ENCODE measurements around the gene SLC26A1.

Gene SLC26A1

DNA sequence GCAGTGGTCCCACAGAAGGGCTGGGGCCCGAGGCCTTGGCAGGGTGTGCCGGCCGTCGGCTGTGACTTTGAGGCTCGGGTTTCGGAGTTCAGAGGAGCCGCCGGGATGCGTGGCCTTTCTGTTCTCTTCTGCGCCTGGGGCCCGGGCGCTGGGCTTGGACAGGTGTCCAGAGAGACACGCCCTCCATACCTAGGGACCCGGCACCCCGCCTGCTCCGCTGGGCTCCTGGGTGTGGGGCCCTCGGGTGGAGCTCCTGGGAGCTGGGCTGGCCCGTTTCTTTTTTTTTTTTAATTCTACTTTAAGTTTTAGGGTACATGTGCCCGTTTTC lies 29.5 kb upstream of the SLC26A1 start:
- Histone ChIP-seq H3K27ac (no peak overlapping the region), H3K4me3 (no peak overlapping the region)
- TF ChIP-seq, protein P1, sequence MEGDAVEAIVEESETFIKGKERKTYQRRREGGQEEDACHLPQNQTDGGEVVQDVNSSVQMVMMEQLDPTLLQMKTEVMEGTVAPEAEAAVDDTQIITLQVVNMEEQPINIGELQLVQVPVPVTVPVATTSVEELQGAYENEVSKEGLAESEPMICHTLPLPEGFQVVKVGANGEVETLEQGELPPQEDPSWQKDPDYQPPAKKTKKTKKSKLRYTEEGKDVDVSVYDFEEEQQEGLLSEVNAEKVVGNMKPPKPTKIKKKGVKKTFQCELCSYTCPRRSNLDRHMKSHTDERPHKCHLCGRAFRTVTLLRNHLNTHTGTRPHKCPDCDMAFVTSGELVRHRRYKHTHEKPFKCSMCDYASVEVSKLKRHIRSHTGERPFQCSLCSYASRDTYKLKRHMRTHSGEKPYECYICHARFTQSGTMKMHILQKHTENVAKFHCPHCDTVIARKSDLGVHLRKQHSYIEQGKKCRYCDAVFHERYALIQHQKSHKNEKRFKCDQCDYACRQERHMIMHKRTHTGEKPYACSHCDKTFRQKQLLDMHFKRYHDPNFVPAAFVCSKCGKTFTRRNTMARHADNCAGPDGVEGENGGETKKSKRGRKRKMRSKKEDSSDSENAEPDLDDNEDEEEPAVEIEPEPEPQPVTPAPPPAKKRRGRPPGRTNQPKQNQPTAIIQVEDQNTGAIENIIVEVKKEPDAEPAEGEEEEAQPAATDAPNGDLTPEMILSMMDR (IDR thresholded peaks at IDR 0.05): no peak
- DNase-seq (ENCODE audit: low spot score): no peak

DNA sequence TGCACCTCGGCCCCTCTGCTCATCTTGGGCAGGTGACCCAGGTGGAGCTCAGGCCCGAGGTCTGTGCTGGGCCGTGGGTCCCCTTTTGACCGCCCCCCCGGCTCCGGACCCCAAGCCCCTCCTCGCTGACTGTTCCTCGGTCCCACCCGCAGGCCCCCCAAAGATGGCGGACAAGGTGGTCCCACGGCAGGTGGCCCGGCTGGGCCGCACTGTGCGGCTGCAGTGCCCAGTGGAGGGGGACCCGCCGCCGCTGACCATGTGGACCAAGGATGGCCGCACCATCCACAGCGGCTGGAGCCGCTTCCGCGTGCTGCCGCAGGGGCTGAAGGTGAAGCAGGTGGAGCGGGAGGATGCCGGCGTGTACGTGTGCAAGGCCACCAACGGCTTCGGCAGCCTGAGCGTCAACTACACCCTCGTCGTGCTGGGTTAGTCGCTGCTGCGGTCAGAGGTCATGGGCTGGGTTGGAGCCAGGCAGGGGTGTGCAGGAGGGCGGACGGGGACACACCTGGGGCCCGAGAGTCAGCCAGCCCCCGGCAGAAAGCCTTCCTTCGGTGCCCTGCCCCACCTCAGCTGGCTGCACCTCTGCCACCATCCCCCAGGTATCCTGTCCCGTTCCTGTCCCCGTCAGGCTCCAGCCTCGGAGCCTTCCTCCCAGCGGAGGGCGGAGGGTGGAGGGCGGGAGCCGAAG lies 29.0 kb upstream of the SLC26A1 start:
- DNase-seq (ENCODE audit: low spot score): no peak
- H3K4me3 ChIP-seq: no peak overlapping the region
- TF ChIP-seq, protein P1 (IDR thresholded peaks at IDR 0.05): no peak
- no peak overlapping the region for H3K27ac ChIP-seq

DNA sequence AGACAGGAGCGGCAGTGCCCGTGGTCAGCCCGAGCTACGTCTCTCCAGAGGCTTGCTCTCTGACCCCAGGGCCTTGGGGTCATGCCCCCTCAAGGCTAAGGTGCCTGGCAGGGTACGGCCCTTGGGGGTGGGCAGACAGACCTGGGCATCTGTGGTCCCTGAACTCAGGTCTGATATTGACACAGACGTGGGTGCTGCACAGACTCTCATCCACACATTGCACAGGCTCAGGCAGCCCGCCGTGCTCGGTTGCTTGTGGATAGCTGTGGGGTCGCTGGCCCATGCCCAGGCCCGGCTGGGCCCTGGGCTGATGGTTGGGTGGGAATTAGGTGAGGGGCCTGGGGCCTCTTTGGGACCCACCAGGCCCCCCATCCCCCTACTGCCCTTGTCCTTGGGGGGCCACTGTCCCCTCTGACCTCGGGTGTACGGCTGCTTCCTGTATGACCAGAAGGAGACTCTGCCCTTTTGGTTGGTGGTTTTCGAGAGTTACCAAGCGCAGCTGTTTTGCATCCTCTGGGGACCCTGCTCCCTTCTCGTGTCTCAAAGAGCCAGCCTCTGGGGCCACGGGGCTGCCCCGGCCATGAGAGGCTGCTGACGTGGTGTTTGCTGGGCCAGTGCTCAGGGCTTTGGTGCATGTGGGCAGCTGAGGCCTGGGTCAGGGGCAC lies 28.3 kb upstream of the SLC26A1 start:
- DNase-seq (ENCODE audit: low spot score): no peak
- H3K4me3 ChIP-seq: no peak overlapping the region
- TF ChIP-seq, protein P1 (IDR thresholded peaks at IDR 0.05): no peak
- no peak overlapping the region for H3K27ac ChIP-seq

DNA sequence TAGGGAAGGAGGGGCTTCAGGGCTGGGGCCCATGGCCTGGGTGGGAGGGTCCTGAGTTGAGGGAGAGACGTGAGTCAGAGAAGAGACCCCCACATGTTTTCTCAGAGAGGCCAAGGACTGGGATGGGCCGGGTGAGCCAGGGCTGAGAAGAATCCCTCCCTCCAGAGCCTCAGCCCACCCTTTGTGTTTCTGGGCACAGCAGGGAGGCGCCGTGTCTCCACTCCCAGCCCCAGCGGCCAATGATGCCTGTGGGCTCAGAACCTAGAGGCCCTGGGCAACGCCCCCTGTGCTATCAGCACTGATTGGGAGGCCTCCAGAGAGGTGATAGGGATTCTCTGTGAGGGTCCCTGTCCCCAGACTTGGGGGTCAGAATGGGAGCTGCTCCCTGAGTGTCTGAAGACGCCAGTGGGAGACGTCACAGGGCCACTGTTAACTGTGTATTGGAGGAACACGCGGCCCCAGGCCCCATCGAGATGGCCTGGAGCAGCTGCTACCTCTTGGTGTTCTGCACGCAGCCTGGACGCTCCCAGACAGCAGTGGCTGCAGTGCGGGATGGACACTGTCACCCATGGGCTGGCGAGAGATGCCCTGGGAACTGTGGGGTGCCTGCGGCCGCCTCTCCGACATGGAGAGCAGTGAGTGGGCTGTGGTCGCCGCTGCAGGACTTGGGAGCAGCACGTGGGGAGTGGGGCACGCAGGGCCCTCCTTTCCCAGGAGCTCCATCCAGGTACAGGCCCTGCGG lies 26.7 kb upstream of the SLC26A1 start:
- no peak for DNase-seq (ENCODE audit: low spot score)
- TF ChIP-seq, protein P1 (IDR thresholded peaks at IDR 0.05): no peak
- no peak overlapping the region for H3K4me3 ChIP-seq

DNA sequence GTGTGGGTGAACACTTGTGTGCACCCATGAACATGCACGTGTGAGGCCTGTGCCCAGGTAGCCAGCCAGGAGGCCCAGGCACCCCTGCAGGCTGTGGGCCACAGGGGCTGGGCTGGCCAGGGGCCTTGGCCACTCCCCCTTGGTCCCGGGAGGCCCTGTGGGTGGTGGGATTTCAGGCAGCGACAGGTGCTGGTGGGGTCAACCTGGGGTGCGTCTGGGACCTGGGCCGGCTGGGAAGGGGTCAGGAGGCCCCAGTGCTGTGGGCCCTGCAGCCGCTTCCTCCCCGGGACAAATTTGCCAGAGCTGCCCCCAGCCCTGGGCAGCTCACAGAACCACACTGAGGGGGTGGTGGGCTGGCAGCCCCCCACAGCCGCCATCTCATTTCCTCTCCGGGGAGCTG lies 26.1 kb upstream of the SLC26A1 start:
- TF ChIP-seq, protein P1 (IDR thresholded peaks at IDR 0.05): no peak

More for the DNA sequence above, 26.7 kb upstream of the SLC26A1 start:
- H3K27ac ChIP-seq: no peak overlapping the region

DNA sequence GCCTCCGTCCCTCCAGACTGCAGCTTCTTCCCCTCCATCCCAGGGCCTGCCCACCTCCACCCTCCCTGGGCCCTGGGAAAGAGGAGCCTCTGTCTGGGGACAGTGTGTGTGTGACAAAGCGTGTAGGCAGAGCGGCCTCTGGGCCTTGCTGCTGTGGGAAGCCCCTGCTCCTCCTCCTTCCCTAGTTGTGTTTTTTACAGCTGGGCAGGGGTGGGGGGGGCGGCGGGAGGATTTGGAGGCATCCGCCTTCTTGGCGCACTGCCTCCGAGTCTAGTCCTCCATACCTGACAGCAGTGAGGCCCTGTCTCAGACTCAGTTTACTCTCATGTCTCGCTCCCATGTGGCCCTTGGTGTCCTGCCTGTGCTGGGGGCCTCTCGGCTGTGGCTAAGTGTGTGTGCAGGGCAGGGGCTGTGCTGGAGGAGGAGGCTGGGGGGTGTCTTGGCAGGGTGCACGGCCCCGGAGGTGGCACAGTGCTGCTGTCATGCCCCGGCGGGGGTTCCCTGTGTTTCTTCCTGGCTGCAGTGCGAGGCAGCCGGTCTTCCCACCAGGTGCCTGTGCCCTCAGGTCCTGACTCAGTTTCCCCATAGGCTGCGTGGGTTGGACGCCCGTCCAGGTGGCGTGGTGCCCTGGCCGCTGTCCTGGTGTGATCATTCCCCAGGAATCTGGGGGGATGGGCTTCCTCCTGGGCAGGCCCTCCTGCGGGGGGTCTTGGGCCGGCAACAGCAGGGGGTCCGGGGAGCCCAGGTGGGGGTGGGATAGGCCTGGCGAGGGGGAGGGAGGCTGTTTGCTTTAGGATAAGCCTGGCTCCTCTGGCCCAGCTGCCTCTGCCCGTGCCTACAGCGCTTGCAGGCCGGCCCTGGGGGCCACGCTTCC lies 25.2 kb upstream of the SLC26A1 start:
- Histone ChIP-seq H3K27ac (no peak overlapping the region), H3K4me3 (no peak overlapping the region)
- TF ChIP-seq, protein P1 (IDR thresholded peaks at IDR 0.05): no peak
- DNase-seq (ENCODE audit: low spot score): no peak

More for the DNA sequence above, 26.1 kb upstream of the SLC26A1 start:
- no peak for DNase-seq (ENCODE audit: low spot score)
- Histone ChIP-seq H3K4me3 (no peak overlapping the region), H3K27ac (no peak overlapping the region)
